HG03064 (cell line): ENCODE data around the gene RTN4.

Experiments
- ATAC-seq: cut with Tn5 transposase; IDR thresholded peaks from one replicate; pipeline ENCODE4 v1.9.1; 2021; ENCODE audit warnings: low read depth; ENCODE audit not compliant: unreplicated experiment

The RTN4 gene

GRCh38 chr2:54955358-54956110 lies 94.7 kb downstream of the RTN4 start:
- no peak for ATAC-seq

GRCh38 chr2:54954705-54955357 lies 95.4 kb downstream of the RTN4 start:
- ATAC-seq, result no peak

GRCh38 chr2:54954158-54954557 lies 96.1 kb downstream of the RTN4 start:
- ATAC-seq, result no peak

- no peak for ATAC-seq
Measured at GRCh38 chr2:54952978-54953456, 97.2 kb downstream of the RTN4 start.

GRCh38 chr2:54952425-54952824 lies 97.8 kb downstream of the RTN4 start:
- ATAC-seq, result no peak

GRCh38 chr2:54950811-54951210 lies 99.4 kb downstream of the RTN4 start:
- ATAC-seq, result no peak

- ATAC-seq, result no peak
Measured at GRCh38 chr2:54949431-54949830, 100.8 kb downstream of the RTN4 start.

GRCh38 chr2:54948120-54948519 lies 102.1 kb downstream of the RTN4 start:
- ATAC-seq, result no peak

GRCh38 chr2:54947646-54948045 lies 102.6 kb downstream of the RTN4 start:
- ATAC-seq, result no peak

GRCh38 chr2:54947136-54947535 lies 103.1 kb downstream of the RTN4 start:
- no peak for ATAC-seq

GRCh38 chr2:54946220-54946805 lies 103.9 kb downstream of the RTN4 start:
- no peak for ATAC-seq

GRCh38 chr2:54945391-54946219 lies 104.6 kb downstream of the RTN4 start:
- ATAC-seq, result no peak

GRCh38 chr2:54944724-54945326 lies 105.4 kb downstream of the RTN4 start:
- no peak for ATAC-seq

GRCh38 chr2:54942373-54942772 lies 107.9 kb downstream of the RTN4 start:
- ATAC-seq, result no peak

GRCh38 chr2:54941248-54941984 lies 108.8 kb downstream of the RTN4 start:
- no peak for ATAC-seq

- ATAC-seq, result no peak
Measured at GRCh38 chr2:54940723-54941122, 109.5 kb downstream of the RTN4 start.

GRCh38 chr2:54939446-54940118 lies 110.7 kb downstream of the RTN4 start:
- ATAC-seq, result no peak

GRCh38 chr2:54936766-54937165 lies 113.5 kb downstream of the RTN4 start:
- ATAC-seq, result no peak

GRCh38 chr2:54935389-54935788 lies 114.9 kb downstream of the RTN4 start:
- ATAC-seq, result no peak
